ENCODE results near the gene SNED1.

GRCh38 chr2:241001413-241002274 lies 3.2 kb downstream of the SNED1 start:
- TF ChIP-seq CTCF (IDR thresholded peaks at IDR 0.05; ENCODE audit: low read depth, low read length, poor library complexity, severe bottlenecking) (no peak), EZH2phosphoT487 (IDR thresholded peaks at IDR 0.05; ENCODE audit: borderline replicate concordance, low read length) (no peak)

All from DOHH2 (cell line).